ENCODE measurements around the gene ITGB2. TPM values are rescaled to one million over a fixed set of nuclear protein-coding genes. Genes with fewer than 3 reads are reported as not detected.

The ITGB2 gene
- total RNA-seq, 4 donors from 2014 or later = 11.2 to 18.8 (median 15.3) TPM

GRCh38 chr21:44836349-44836665 is 84.4 kb downstream of the ITGB2 start:
- WGBS = no CpG with 5 or more reads among the region's 3 CpGs
- no peak for DNase-seq (ENCODE audit: low spot score in 2 of 2)
- Histone ChIP-seq H3K27me3 (no peaks in the 10 kb centered on the region), H3K9me3 (no peaks in the 10 kb centered on the region), H3K4me1 (peaks cover 6% of the 10 kb centered on the region), H3K36me3 (no peaks in the 10 kb centered on the region), H3K4me3 (no peak overlapping the region), H3K27ac (no peak overlapping the region)
- TF ChIP-seq CTCF (IDR thresholded peaks at IDR 0.05) (no peak), EP300 (IDR thresholded peaks at IDR 0.05) (no peak), POLR2AphosphoS5 (IDR thresholded peaks at IDR 0.05) (no peak)

Other genes starting within 250 kb of the ITGB2 start
- gene KRTAP12-1, start 238.7 kb downstream of the ITGB2 start, total RNA-seq = 10 to 100 TPM in 1 of 4 donors, 1 to 10 TPM in 1, not detected in 2; 6.0 to 32.1 TPM
- 1 to 10 TPM in 2 of 4 donors, not detected in 2; 1.3 to 2.9 TPM for gene KRTAP10-12, start 223.7 kb downstream of the ITGB2 start, total RNA-seq
- under 1 TPM in 3 of 4 donors, not detected in 1; 0.21 to 0.59 (median 0.32) TPM for gene TSPEAR, start 209.3 kb downstream of the ITGB2 start, total RNA-seq
- gene UBE2G2, start 119.1 kb downstream of the ITGB2 start, total RNA-seq = 100 to 1,000 TPM in 2 of 4 donors, 10 to 100 TPM in 2; 62.5 to 126 (median 91.6) TPM
- 10 to 100 TPM; 30.5 to 38.3 (median 35.9) TPM for gene SUMO3, start 102.8 kb downstream of the ITGB2 start, total RNA-seq
- gene PTTG1IP, start 47.2 kb downstream of the ITGB2 start, total RNA-seq = 100 to 1,000 TPM; 114 to 172 (median 143) TPM
- 10 to 100 TPM; 13.4 to 16.9 (median 14.4) TPM for gene SLX9, start 19.1 kb upstream of the ITGB2 start, total RNA-seq
- gene ADARB1, start 153.7 kb upstream of the ITGB2 start, total RNA-seq = 10 to 100 TPM; 13.2 to 23.6 (median 20.3) TPM

Measured in suprapubic skin (tissue), 4 donors.